ENCODE measurements around the gene BCAS3.
"Not testable (repeated sequence)": the region's sequence is repeated elsewhere in the genome, so short reads cannot be mapped to it uniquely, and the experiment has no call there.

Gene BCAS3

GRCh38 chr17:60989846-60990245 is 312.2 kb downstream of the BCAS3 start:
- DNase-seq (ENCODE audit: low read depth in 2 of 2, low spot score in 1 of 2), result no peak

- no peak for DNase-seq (ENCODE audit: low read depth in 2 of 2, low spot score in 1 of 2)
Observed at GRCh38 chr17:60993497-60993896, 315.8 kb downstream of the BCAS3 start.

- no peak for DNase-seq (ENCODE audit: low read depth in 2 of 2, low spot score in 1 of 2)
Observed at GRCh38 chr17:60995680-60996079, 318.0 kb downstream of the BCAS3 start.

GRCh38 chr17:61000911-61001310 is 323.3 kb downstream of the BCAS3 start:
- no peak for DNase-seq (ENCODE audit: low read depth in 2 of 2, low spot score in 1 of 2)

- no peak for DNase-seq (ENCODE audit: low read depth in 2 of 2, low spot score in 1 of 2)
Observed at GRCh38 chr17:61002316-61002736, 324.7 kb downstream of the BCAS3 start.

GRCh38 chr17:61005358-61005757 is 327.7 kb downstream of the BCAS3 start:
- DNase-seq (ENCODE audit: low read depth in 2 of 2, low spot score in 1 of 2), result no peak

GRCh38 chr17:61005958-61006357 is 328.3 kb downstream of the BCAS3 start:
- DNase-seq (ENCODE audit: low read depth in 2 of 2, low spot score in 1 of 2), result not testable (repeated sequence)

- DNase-seq (ENCODE audit: low read depth in 2 of 2, low spot score in 1 of 2), result no peak
Observed at GRCh38 chr17:61007980-61008379, 330.3 kb downstream of the BCAS3 start.

- no peak for DNase-seq (ENCODE audit: low read depth in 2 of 2, low spot score in 1 of 2)
Observed at GRCh38 chr17:61009663-61010062, 332.0 kb downstream of the BCAS3 start.

- no peak for DNase-seq (ENCODE audit: low read depth in 2 of 2, low spot score in 1 of 2)
Observed at GRCh38 chr17:61010661-61011170, 333.1 kb downstream of the BCAS3 start.

GRCh38 chr17:61011251-61011650 is 333.6 kb downstream of the BCAS3 start:
- no peak for DNase-seq (ENCODE audit: low read depth in 2 of 2, low spot score in 1 of 2)

GRCh38 chr17:61015966-61016365 is 338.3 kb downstream of the BCAS3 start:
- no peak for DNase-seq (ENCODE audit: low read depth in 2 of 2, low spot score in 1 of 2)

GRCh38 chr17:61017317-61018006 is 339.8 kb downstream of the BCAS3 start:
- DNase-seq (ENCODE audit: low read depth in 2 of 2, low spot score in 1 of 2), result no peak

GRCh38 chr17:61018938-61019337 is 341.3 kb downstream of the BCAS3 start:
- no peak for DNase-seq (ENCODE audit: low read depth in 2 of 2, low spot score in 1 of 2)

GRCh38 chr17:61023996-61024395 is 346.3 kb downstream of the BCAS3 start:
- no peak for DNase-seq (ENCODE audit: low read depth in 2 of 2, low spot score in 1 of 2)

GRCh38 chr17:61026818-61027217 is 349.2 kb downstream of the BCAS3 start:
- no peak for DNase-seq (ENCODE audit: low read depth in 2 of 2, low spot score in 1 of 2)

GRCh38 chr17:61029181-61029580 is 351.5 kb downstream of the BCAS3 start:
- no peak for DNase-seq (ENCODE audit: low read depth in 2 of 2, low spot score in 1 of 2)

- no peak for DNase-seq (ENCODE audit: low read depth in 2 of 2, low spot score in 1 of 2)
Observed at GRCh38 chr17:61040666-61041065, 363.0 kb downstream of the BCAS3 start.

GRCh38 chr17:61042348-61042747 is 364.7 kb downstream of the BCAS3 start:
- not testable (repeated sequence) for DNase-seq (ENCODE audit: low read depth in 2 of 2, low spot score in 1 of 2)

GRCh38 chr17:61047515-61047914 is 369.9 kb downstream of the BCAS3 start:
- no peak for DNase-seq (ENCODE audit: low read depth in 2 of 2, low spot score in 1 of 2)

- DNase-seq (ENCODE audit: low read depth in 2 of 2, low spot score in 1 of 2), result no peak
Observed at GRCh38 chr17:61048376-61049106, 370.9 kb downstream of the BCAS3 start.

- DNase-seq (ENCODE audit: low read depth in 2 of 2, low spot score in 1 of 2), result no peak
Observed at GRCh38 chr17:61053469-61053868, 375.8 kb downstream of the BCAS3 start.

Measured in stimulated activated CD8-positive, alpha-beta memory T cell treated with anti-CD3 and anti-CD28 coated beads, Interleukin-4, amount 100 ng/mL, for 1 hour (primary cell).